Putamen (tissue), 1 donor: Measurements from ENCODE around the gene LDAF1.
"Not testable (repeated sequence)": the region's sequence is repeated elsewhere in the genome, so short reads cannot be mapped to it uniquely, and the experiment has no call there.

ENCODE experiments used
- DNase-seq: peaks from one replicate; pipeline ENCODE4 v3.0.0-alpha.2; 2016; ENCODE audit warnings: low spot score

Gene LDAF1

GRCh38 chr16:21162661-21163151 is 4.2 kb downstream of the LDAF1 start:
- no peak for DNase-seq

GRCh38 chr16:21163576-21163975 is 5.1 kb downstream of the LDAF1 start:
- DNase-seq = no peak

- DNase-seq = peak; percentile 68
These were observed 6.2 kb downstream of the LDAF1 start for GRCh38 chr16:21164521-21165168.

GRCh38 chr16:21166561-21166961 is 8.1 kb downstream of the LDAF1 start:
- DNase-seq = no peak

- no peak for DNase-seq
These were observed 8.9 kb downstream of the LDAF1 start for GRCh38 chr16:21167360-21167759.

GRCh38 chr16:21167929-21168602 is 9.6 kb downstream of the LDAF1 start:
- DNase-seq = no peak

GRCh38 chr16:21169249-21169981 is 10.9 kb downstream of the LDAF1 start:
- no peak for DNase-seq

- DNase-seq = not testable (repeated sequence)
These were observed 11.6 kb downstream of the LDAF1 start for GRCh38 chr16:21170116-21170515.

- DNase-seq = no peak
These were observed 14.2 kb downstream of the LDAF1 start for GRCh38 chr16:21172650-21173049.

GRCh38 chr16:21175397-21175796 is 16.9 kb downstream of the LDAF1 start:
- DNase-seq = no peak

- DNase-seq = no peak
These were observed 20.9 kb downstream of the LDAF1 start for GRCh38 chr16:21179126-21179982.

GRCh38 chr16:21179983-21180365 is 21.5 kb downstream of the LDAF1 start:
- no peak for DNase-seq

- DNase-seq = no peak
These were observed 25.5 kb downstream of the LDAF1 start for GRCh38 chr16:21183995-21184394.

- DNase-seq = no peak
These were observed 26.4 kb downstream of the LDAF1 start for GRCh38 chr16:21184834-21185233.

- no peak for DNase-seq
These were observed 27.3 kb downstream of the LDAF1 start for GRCh38 chr16:21185659-21186325.

GRCh38 chr16:21186326-21186691 is 27.8 kb downstream of the LDAF1 start:
- DNase-seq = no peak

- no peak for DNase-seq
These were observed 30.8 kb downstream of the LDAF1 start for GRCh38 chr16:21189311-21189710.

- DNase-seq = no peak
These were observed 31.5 kb downstream of the LDAF1 start for GRCh38 chr16:21190013-21190412.

- DNase-seq = no peak
These were observed 32.1 kb downstream of the LDAF1 start for GRCh38 chr16:21190599-21190998.

- DNase-seq = no peak
These were observed 34.5 kb downstream of the LDAF1 start for GRCh38 chr16:21192991-21193390.

GRCh38 chr16:21194771-21195301 is 36.4 kb downstream of the LDAF1 start:
- peak; percentile 78 for DNase-seq
